Measurements from ENCODE around the gene NAV1. TPM values are rescaled to one million over a fixed set of nuclear protein-coding genes. Genes with fewer than 3 reads are reported as not detected.

The NAV1 gene
- total and polyA plus RNA-seq, 11 donors, result 30.5 to 107 (median 73.4) TPM

- ATAC-seq, result no peak
- intact Hi-C loops (cut with DNase I), result no loop called here
Measured at GRCh38 chr1:201585901-201586300, 47.0 kb downstream of the NAV1 start.

GRCh38 chr1:201586806-201587205 lies 47.9 kb downstream of the NAV1 start:
- intact Hi-C loops (cut with DNase I), result no loop called here
- Histone ChIP-seq H3K4me3 (no peak overlapping the region), H3K4me1 (peaks cover 0 to 41% (median 22%) of the 10 kb centered on the region in 12 donors), H3K9me3 (no peaks in the 10 kb centered on the region), H3K36me3 (peaks cover 0 to 24% (median 0%) of the 10 kb centered on the region in 9 donors), H3K27ac (no peak overlapping the region), H3K27me3 (no peaks in the 10 kb centered on the region)
- TF ChIP-seq POLR2A (IDR thresholded peaks at IDR 0.05), result no peak
- TF ChIP-seq, protein P1, sequence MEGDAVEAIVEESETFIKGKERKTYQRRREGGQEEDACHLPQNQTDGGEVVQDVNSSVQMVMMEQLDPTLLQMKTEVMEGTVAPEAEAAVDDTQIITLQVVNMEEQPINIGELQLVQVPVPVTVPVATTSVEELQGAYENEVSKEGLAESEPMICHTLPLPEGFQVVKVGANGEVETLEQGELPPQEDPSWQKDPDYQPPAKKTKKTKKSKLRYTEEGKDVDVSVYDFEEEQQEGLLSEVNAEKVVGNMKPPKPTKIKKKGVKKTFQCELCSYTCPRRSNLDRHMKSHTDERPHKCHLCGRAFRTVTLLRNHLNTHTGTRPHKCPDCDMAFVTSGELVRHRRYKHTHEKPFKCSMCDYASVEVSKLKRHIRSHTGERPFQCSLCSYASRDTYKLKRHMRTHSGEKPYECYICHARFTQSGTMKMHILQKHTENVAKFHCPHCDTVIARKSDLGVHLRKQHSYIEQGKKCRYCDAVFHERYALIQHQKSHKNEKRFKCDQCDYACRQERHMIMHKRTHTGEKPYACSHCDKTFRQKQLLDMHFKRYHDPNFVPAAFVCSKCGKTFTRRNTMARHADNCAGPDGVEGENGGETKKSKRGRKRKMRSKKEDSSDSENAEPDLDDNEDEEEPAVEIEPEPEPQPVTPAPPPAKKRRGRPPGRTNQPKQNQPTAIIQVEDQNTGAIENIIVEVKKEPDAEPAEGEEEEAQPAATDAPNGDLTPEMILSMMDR (IDR thresholded peaks at IDR 0.05), result no peak
- ATAC-seq, result no peak
- DNase-seq, result no peak
- 90 to 98% (median 95%) methylated on average over 5 of the region's 5 CpGs for WGBS, 4 donors

More at GRCh38 chr1:201585901-201586300, 47.0 kb downstream of the NAV1 start:
- Histone ChIP-seq H3K27ac (no peak overlapping the region), H3K36me3 (peaks cover 0 to 21% (median 0%) of the 10 kb centered on the region in 9 donors), H3K4me3 (no peak overlapping the region), H3K4me1 (peaks cover 0 to 39% (median 22%) of the 10 kb centered on the region in 12 donors), H3K27me3 (no peaks in the 10 kb centered on the region), H3K9me3 (no peaks in the 10 kb centered on the region)
- TF ChIP-seq POLR2A (IDR thresholded peaks at IDR 0.05), result no peak
- TF ChIP-seq, protein P1 (IDR thresholded peaks at IDR 0.05), result no peak
- 56 to 67% (median 63%) methylated on average over 3 of the region's 3 CpGs for WGBS, 4 donors
- no peak for DNase-seq

DNA sequence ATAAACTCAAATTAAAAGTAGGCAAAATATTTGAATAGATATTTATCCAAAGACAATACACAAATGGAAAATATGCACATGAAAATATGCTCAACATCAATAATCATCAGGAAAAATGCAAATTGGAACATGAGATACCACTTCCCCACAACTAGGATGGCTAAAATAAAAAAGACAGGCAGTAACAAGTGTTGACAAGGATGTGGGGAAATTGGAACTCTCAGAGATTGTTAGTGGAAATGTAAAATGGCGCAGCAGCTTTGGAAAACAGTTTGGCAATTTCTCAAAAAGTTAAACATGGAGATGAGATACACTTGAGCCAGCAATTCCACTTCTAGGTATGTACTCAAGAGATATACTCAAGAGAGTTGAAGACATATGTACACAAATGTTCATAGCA lies 48.8 kb downstream of the NAV1 start:
- Histone ChIP-seq H3K4me3 (no peak overlapping the region), H3K4me1 (peaks cover 0 to 41% (median 17%) of the 10 kb centered on the region in 12 donors), H3K9me3 (no peaks in the 10 kb centered on the region), H3K27ac (no peak overlapping the region), H3K27me3 (no peaks in the 10 kb centered on the region), H3K36me3 (peaks cover 0 to 27% (median 0%) of the 10 kb centered on the region in 9 donors)
- 94 to 100% (median 97%) methylated on average over 1 of the region's 1 CpG for WGBS, 4 donors
- ATAC-seq (no peak), DNase-seq (no peak)
- TF ChIP-seq POLR2A (IDR thresholded peaks at IDR 0.05), result no peak
- TF ChIP-seq, protein P1 (IDR thresholded peaks at IDR 0.05), result no peak
- intact Hi-C loops (cut with DNase I), result no loop called here

Other genes starting within 250 kb of the NAV1 start
- 1,000 to 10,000 TPM; 5,987 to 9,948 (median 7,621) TPM for gene TNNT2, start 161.4 kb upstream of the NAV1 start, total RNA-seq
- over 10,000 TPM in 1 of 2 donors, 1,000 to 10,000 TPM in 1; 9,964 to 28,496 TPM for gene TNNT2, start 161.4 kb upstream of the NAV1 start, polyA plus RNA-seq
- gene LAD1, start 139.8 kb upstream of the NAV1 start, total RNA-seq, result 10 to 100 TPM in 2 of 9 donors, 1 to 10 TPM in 7; 2.0 to 99.2 (median 6.4) TPM
- 10 to 100 TPM in 1 of 2 donors, 1 to 10 TPM in 1; 6.9 to 49.3 TPM for gene LAD1, start 139.8 kb upstream of the NAV1 start, polyA plus RNA-seq
- gene TNNI1, start 117.4 kb upstream of the NAV1 start, total RNA-seq, result 10 to 100 TPM in 3 of 9 donors, 1 to 10 TPM in 6; 1.6 to 64.5 (median 8.1) TPM
- 10 to 100 TPM; 25.0 to 27.9 TPM for gene TNNI1, start 117.4 kb upstream of the NAV1 start, polyA plus RNA-seq
- 10 to 100 TPM; 18.4 to 48.1 (median 33.4) TPM for gene PHLDA3, start 69.9 kb upstream of the NAV1 start, total RNA-seq
- 10 to 100 TPM; 15.2 to 22.9 TPM for gene PHLDA3, start 69.9 kb upstream of the NAV1 start, polyA plus RNA-seq
- 100 to 1,000 TPM in 2 of 9 donors, 10 to 100 TPM in 7; 35.8 to 325 (median 78.6) TPM for gene CSRP1, start 32.0 kb upstream of the NAV1 start, total RNA-seq
- 10 to 100 TPM; 46.6 to 81.7 TPM for gene CSRP1, start 32.0 kb upstream of the NAV1 start, polyA plus RNA-seq

Data from heart left ventricle (tissue), 16 donors.